Measurements from ENCODE around the gene KAZN. TPM values are rescaled to one million over a fixed set of nuclear protein-coding genes. Genes with fewer than 3 reads are reported as not detected.

Gene KAZN
- total and polyA plus RNA-seq, 2 of the 8 experiments (the other 6 are each of a cell fraction or from before 2014, with no cell fraction given), result 3.7 to 11.8 TPM

- Histone ChIP-seq H3K23me2 (ENCODE audit: low read depth, low read length) (no peaks in the 10 kb centered on the region), H3K79me1 (ENCODE audit: low read depth, low read length) (peaks cover 7% of the 10 kb centered on the region; the same call in 1 of the 2 replicates), H2BK120ac (replicated peaks; ENCODE audit: low read depth, low read length) (no peak overlapping the region), H3K9me3 (ENCODE audit: insufficient read depth in 2 of 2, low read depth in 1 of 2, low read length in 1 of 2) (peaks cover 0 to 2% of the 10 kb centered on the region in 2 experiments; a peak in 1 of 4 replicates), H3K56ac (replicated peaks; ENCODE audit: insufficient read length, low read depth, low read length) (no peak overlapping the region), H4K91ac (replicated peaks; ENCODE audit: insufficient read length, low read length) (no peak overlapping the region), H3K27ac (ENCODE audit: low read depth, low read length) (no peak overlapping the region), H3K14ac (ENCODE audit: insufficient read length) (no peak overlapping the region), H4K5ac (ENCODE audit: insufficient read length, low read depth, low read length) (no peak overlapping the region), H2AFZ (ENCODE audit: low read length) (no peak overlapping the region), H3K36me3 (ENCODE audit: control insufficient read depth in 2 of 4, insufficient read depth in 4 of 4, low read length in 3 of 4) (no peaks in the 10 kb centered on the region), H3K18ac (ENCODE audit: extremely low read depth, low read length) (no peak overlapping the region), H2AK5ac (ENCODE audit: low read depth, low read length) (no peak overlapping the region), H3K4me3 (ENCODE audit: extremely low read depth in 1 of 4, insufficient read depth in 2 of 4, low read depth in 3 of 4, low read length in 4 of 4) (no peak overlapping the region), H4K8ac (ENCODE audit: extremely low read depth, insufficient read depth, low read length) (no peak overlapping the region), H2BK12ac (ENCODE audit: low read depth, low read length) (no peak overlapping the region), H3K4me1 (replicated peaks in 1 of 4; ENCODE audit: control insufficient read depth in 3 of 4, insufficient read depth in 4 of 4, low read length in 3 of 4) (peaks cover 0 to 7% (median 2%) of the 10 kb centered on the region in 4 experiments; a peak in 3 of 7 replicates), H3K79me2 (ENCODE audit: control insufficient read depth in 1 of 2, insufficient read depth in 2 of 2, low read length in 2 of 2) (no peaks in the 10 kb centered on the region), H3K9ac (replicated peaks in 1 of 4; ENCODE audit: extremely low read depth in 1 of 4, low read depth in 3 of 4, low read length in 3 of 4) (no peak overlapping the region), H3K4me2 (ENCODE audit: insufficient read depth in 1 of 2, low read depth in 2 of 2, low read length in 2 of 2) (no peak overlapping the region), H3K27me3 (replicated peaks in 1 of 4; ENCODE audit: control insufficient read depth in 3 of 4, extremely low read depth in 1 of 4, insufficient read depth in 3 of 4, low read length in 3 of 4) (no peaks in the 10 kb centered on the region), H2BK15ac (ENCODE audit: low read length) (no peak overlapping the region), H4K20me1 (replicated peaks in 1 of 2; ENCODE audit: control insufficient read depth in 1 of 2, insufficient read depth in 2 of 2, low read length in 2 of 2) (no peaks in the 10 kb centered on the region), H2BK20ac (ENCODE audit: low read length) (no peak overlapping the region), H3K23ac (ENCODE audit: insufficient read length) (no peak overlapping the region), H2BK5ac (ENCODE audit: low read depth, low read length) (no peak overlapping the region), H3K4ac (replicated peaks; ENCODE audit: insufficient read length, low read depth, low read length) (no peak overlapping the region)
- TF ChIP-seq CBX8 (IDR thresholded peaks at IDR 0.05; ENCODE audit: borderline replicate concordance, low read depth, low read length) (no peak), CTBP2 (IDR thresholded peaks at IDR 0.05; ENCODE audit: borderline replicate concordance, insufficient read depth, insufficient read length, low read length) (no peak), SP1 (IDR thresholded peaks at IDR 0.05; ENCODE audit: low read depth, low read length) (no peak), SRF (IDR thresholded peaks at IDR 0.05; ENCODE audit: low read depth, low read length) (no peak), BRCA1 (IDR thresholded peaks at IDR 0.05; ENCODE audit: low read depth, low read length) (no peak), EGR1 (IDR thresholded peaks at IDR 0.05; ENCODE audit: borderline replicate concordance, low read depth, low read length) (no peak), CEBPB (IDR thresholded peaks at IDR 0.05; ENCODE audit: low read depth, low read length) (no peak), TBP (IDR thresholded peaks at IDR 0.05; ENCODE audit: low read depth, low read length) (no peak), SP2 (IDR thresholded peaks at IDR 0.05; ENCODE audit: low read length) (no peak), KDM1A (IDR thresholded peaks at IDR 0.05; ENCODE audit: borderline replicate concordance, low read length) (no peak), POLR2A (IDR thresholded peaks at IDR 0.05; ENCODE audit: control extremely low read depth in 1 of 2, low read depth in 2 of 2, low read length in 2 of 2) (no peak), GABPA (IDR thresholded peaks at IDR 0.05; ENCODE audit: borderline replicate concordance, insufficient read depth, low read length) (no peak), CREB1 (IDR thresholded peaks at IDR 0.05) (no peak), MAFK (IDR thresholded peaks at IDR 0.05; ENCODE audit: low read depth, low read length) (no peak), ATF2 (IDR thresholded peaks at IDR 0.05; ENCODE audit: low read length) (no peak)
- 95% methylated on average over 7 of the region's 7 CpGs; no CpG with 5 or more reads in 1 of the 2 experiments for WGBS, 2 experiments (ENCODE audit: extremely low coverage in 1 of 2, insufficient coverage in 1 of 2, insufficient read length in 1 of 2, insufficient replicate concordance in 2 of 2, low coverage in 1 of 2, low lambda C conversion rate in 2 of 2, missing lambda C conversion rate in 1 of 2)
- no peak for FAIRE-seq
- CTCF ChIA-PET (ENCODE audit: partially characterized antibody), result interaction anchor here (0.6 to 1.6 kb wide), 5 partner anchors 9 to 246 kb away, joined by 3 to 7 read pairs (median 3); no protein-coding TSS in a partner anchor
- POLR2A ChIA-PET (ENCODE audit: partially characterized antibody), result no interaction called here
- DNase-seq (ENCODE audit: low read depth in 1 of 2, low spot score in 2 of 2), result no peak
Measured at GRCh38 chr1:14617791-14618190, 19.3 kb downstream of the KAZN start.
